Upper lobe of right lung (tissue), 1 donor: ENCODE data around the gene CD58. TPM values are rescaled to one million over a fixed set of nuclear protein-coding genes. Genes with fewer than 3 reads are reported as not detected.

Experiments
- ATAC-seq: fragments of 200-7000 bp; cut with Tn5 transposase; one replicate; pipeline ENCODE4 v1.9.1; 2020; ENCODE audit warnings: mild to moderate bottlenecking, moderate library complexity
- DNase-seq: peaks from one replicate; pipeline ENCODE4 v3.0.0-alpha.2; 2020
- H3K27ac ChIP-seq: fragments of 200-600 bp; one replicate; pipeline ENCODE4 v1.8.0; 2022
- H3K27me3 ChIP-seq: fragments of 200-600 bp; one replicate; pipeline ENCODE4 v1.8.0; 2022; ENCODE audit warnings: mild to moderate bottlenecking
- H3K36me3 ChIP-seq: fragments of 200-600 bp; one replicate; pipeline ENCODE4 v1.8.0; 2022
- H3K4me1 ChIP-seq: fragments of 200-600 bp; one replicate; pipeline ENCODE4 v1.8.0; 2022
- H3K4me3 ChIP-seq: fragments of 200-600 bp; one replicate; pipeline ENCODE4 v1.8.0; 2022; ENCODE audit warnings: mild to moderate bottlenecking
- H3K9me3 ChIP-seq: fragments of 200-600 bp; one replicate; pipeline ENCODE4 v1.8.0; 2022
- intact Hi-C: fragments of 100-400 bp; cut with DNase I; formaldehyde crosslinking; loops from one replicate; pipeline ENCODE4 v1.11.0; 2022
- total RNA-seq: library from RNA; stranded (reverse); fragmentation: NEBNext Ultra II Directional; extraction: Animal tissue kit (Norgen Biotek cat#: 25700); gene quantifications from one replicate; pipeline ENCODE4 v1.2.1, GENCODE V29; 2021
- TF ChIP-seq, protein P1 (sequence below): fragments of 200-600 bp; IDR thresholded peaks from one replicate; pipeline ENCODE4 v1.8.0; 2022; ENCODE audit warnings: antibody characterized with exemption
- donor health status: DM: no; HTN: yes; CAD: no; lungs with severe emphysema.

The CD58 gene
- total RNA-seq, 1 donor from 2014 or later: 33.2 TPM

- TF ChIP-seq, protein P1, sequence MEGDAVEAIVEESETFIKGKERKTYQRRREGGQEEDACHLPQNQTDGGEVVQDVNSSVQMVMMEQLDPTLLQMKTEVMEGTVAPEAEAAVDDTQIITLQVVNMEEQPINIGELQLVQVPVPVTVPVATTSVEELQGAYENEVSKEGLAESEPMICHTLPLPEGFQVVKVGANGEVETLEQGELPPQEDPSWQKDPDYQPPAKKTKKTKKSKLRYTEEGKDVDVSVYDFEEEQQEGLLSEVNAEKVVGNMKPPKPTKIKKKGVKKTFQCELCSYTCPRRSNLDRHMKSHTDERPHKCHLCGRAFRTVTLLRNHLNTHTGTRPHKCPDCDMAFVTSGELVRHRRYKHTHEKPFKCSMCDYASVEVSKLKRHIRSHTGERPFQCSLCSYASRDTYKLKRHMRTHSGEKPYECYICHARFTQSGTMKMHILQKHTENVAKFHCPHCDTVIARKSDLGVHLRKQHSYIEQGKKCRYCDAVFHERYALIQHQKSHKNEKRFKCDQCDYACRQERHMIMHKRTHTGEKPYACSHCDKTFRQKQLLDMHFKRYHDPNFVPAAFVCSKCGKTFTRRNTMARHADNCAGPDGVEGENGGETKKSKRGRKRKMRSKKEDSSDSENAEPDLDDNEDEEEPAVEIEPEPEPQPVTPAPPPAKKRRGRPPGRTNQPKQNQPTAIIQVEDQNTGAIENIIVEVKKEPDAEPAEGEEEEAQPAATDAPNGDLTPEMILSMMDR: no peak
- peak overlapping the region; percentile 82 for H3K27ac ChIP-seq
- no peak overlapping the region for H3K4me3 ChIP-seq
- ATAC-seq (peak; percentile 43), DNase-seq (no peak)
- H3K27me3 ChIP-seq: no peaks in the 10 kb centered on the region
- intact Hi-C loops: no loop called here
- peaks cover 18% of the 10 kb centered on the region for H3K4me1 ChIP-seq
- no peaks in the 10 kb centered on the region for H3K36me3 ChIP-seq
- no peaks in the 10 kb centered on the region for H3K9me3 ChIP-seq
Observed at GRCh38 chr1:116503546-116504307, 67.1 kb downstream of the CD58 start.

- no peak overlapping the region for H3K27ac ChIP-seq
- intact Hi-C loops: no loop called here
- H3K9me3 ChIP-seq: no peaks in the 10 kb centered on the region
- H3K36me3 ChIP-seq: no peaks in the 10 kb centered on the region
- DNase-seq (no peak), ATAC-seq (no peak)
- no peak overlapping the region for H3K4me3 ChIP-seq
- TF ChIP-seq, protein P1: no peak
- H3K27me3 ChIP-seq: no peaks in the 10 kb centered on the region
- peaks cover 16% of the 10 kb centered on the region for H3K4me1 ChIP-seq
Observed at GRCh38 chr1:116502671-116503314, 68.0 kb downstream of the CD58 start.

GRCh38 chr1:116501870-116502244 is 69.0 kb downstream of the CD58 start:
- ATAC-seq: no peak
- H3K36me3 ChIP-seq: no peaks in the 10 kb centered on the region
- DNase-seq: no peak
- H3K4me3 ChIP-seq: no peak overlapping the region
- peaks cover 22% of the 10 kb centered on the region for H3K4me1 ChIP-seq
- no peak overlapping the region for H3K27ac ChIP-seq
- intact Hi-C loops: no loop called here
- no peaks in the 10 kb centered on the region for H3K27me3 ChIP-seq
- TF ChIP-seq, protein P1: no peak
- no peaks in the 10 kb centered on the region for H3K9me3 ChIP-seq

GRCh38 chr1:116501125-116501869 is 69.5 kb downstream of the CD58 start:
- Histone ChIP-seq H3K4me3 (no peak overlapping the region), H3K4me1 (peaks cover 27% of the 10 kb centered on the region), H3K9me3 (no peaks in the 10 kb centered on the region), H3K27me3 (no peaks in the 10 kb centered on the region), H3K36me3 (no peaks in the 10 kb centered on the region), H3K27ac (no peak overlapping the region)
- no peak for ATAC-seq
- no peak for DNase-seq
- TF ChIP-seq, protein P1: no peak
- intact Hi-C loops: no loop called here

- Histone ChIP-seq H3K36me3 (no peaks in the 10 kb centered on the region), H3K4me1 (peaks cover 36% of the 10 kb centered on the region), H3K27me3 (no peaks in the 10 kb centered on the region), H3K27ac (peak overlapping the region; percentile 55), H3K9me3 (no peaks in the 10 kb centered on the region), H3K4me3 (no peak overlapping the region)
- intact Hi-C loops: loop anchor here (10.0 kb wide), 1 partner anchor 334 kb away; no protein-coding TSS in a partner anchor
- DNase-seq (no peak), ATAC-seq (peak; percentile 87)
- TF ChIP-seq, protein P1: peak; percentile 84
Observed at GRCh38 chr1:116498789-116499628, 71.8 kb downstream of the CD58 start.
